D721Med (cell line): ENCODE measurements around the gene PDE7B.

Experiments used
- DNase-seq: peaks from one replicate; pipeline ENCODE4 v3.0.0; 2011; ENCODE audit warnings: low spot score; ENCODE audit not compliant: insufficient read length
- FAIRE-seq: peaks from 2 replicates; lab custom pipeline; 2011; peaks lifted over from hg19 to GRCh38; lab: Jason Lieb, UNC
- TF ChIP-seq, protein P1 (sequence below): IDR thresholded peaks from 2 replicates; pipeline ENCODE4 v1.5.1; 2012; ENCODE audit warnings: mild to moderate bottlenecking, control low read depth; ENCODE audit not compliant: insufficient read depth; ENCODE audit errors: missing control alignments

PDE7B gene

DNA sequence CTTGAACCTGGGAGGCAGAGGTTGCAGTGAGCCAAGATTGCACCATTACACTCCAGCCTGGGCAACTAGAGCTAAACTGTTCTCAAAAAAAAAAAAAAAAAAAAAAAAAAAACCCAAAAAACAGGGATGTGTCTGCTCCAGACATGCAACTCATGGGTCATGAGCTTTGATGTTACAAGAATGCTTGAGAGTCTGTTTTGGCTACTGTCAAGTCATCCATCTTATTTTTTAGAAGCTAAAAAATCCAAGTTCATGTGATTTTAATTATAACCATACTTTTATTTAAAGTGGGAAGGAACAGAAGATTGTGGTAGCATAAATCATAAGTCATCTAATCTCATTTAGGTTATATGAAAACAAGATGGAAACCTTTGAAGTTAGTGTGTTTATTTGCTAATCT lies 120.6 kb downstream of the PDE7B start:
- no peak for DNase-seq

DNA sequence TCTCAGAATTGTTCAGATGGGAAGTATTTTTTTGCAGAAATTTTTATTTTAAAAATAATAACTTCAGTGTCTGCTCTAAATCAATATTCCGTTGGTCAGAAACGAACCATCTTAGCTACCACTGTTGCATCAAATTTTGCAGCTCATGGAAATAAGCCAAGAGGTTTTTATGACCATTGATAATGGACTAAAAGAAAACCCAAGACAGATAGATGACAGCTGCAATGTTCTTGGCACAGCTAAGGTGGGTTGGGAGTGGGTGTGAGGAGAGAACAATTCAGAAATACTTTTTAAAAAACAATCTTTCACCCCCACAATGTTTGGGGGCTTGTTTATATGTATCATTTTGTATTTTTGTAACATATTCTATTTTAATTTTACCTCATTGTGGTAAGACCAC lies 121.1 kb downstream of the PDE7B start:
- TF ChIP-seq, protein P1, sequence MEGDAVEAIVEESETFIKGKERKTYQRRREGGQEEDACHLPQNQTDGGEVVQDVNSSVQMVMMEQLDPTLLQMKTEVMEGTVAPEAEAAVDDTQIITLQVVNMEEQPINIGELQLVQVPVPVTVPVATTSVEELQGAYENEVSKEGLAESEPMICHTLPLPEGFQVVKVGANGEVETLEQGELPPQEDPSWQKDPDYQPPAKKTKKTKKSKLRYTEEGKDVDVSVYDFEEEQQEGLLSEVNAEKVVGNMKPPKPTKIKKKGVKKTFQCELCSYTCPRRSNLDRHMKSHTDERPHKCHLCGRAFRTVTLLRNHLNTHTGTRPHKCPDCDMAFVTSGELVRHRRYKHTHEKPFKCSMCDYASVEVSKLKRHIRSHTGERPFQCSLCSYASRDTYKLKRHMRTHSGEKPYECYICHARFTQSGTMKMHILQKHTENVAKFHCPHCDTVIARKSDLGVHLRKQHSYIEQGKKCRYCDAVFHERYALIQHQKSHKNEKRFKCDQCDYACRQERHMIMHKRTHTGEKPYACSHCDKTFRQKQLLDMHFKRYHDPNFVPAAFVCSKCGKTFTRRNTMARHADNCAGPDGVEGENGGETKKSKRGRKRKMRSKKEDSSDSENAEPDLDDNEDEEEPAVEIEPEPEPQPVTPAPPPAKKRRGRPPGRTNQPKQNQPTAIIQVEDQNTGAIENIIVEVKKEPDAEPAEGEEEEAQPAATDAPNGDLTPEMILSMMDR = no peak
- no peak for DNase-seq
- FAIRE-seq = no peak

More for the DNA sequence above, 120.6 kb downstream of the PDE7B start:
- FAIRE-seq = no peak
- TF ChIP-seq, protein P1 = no peak

DNA sequence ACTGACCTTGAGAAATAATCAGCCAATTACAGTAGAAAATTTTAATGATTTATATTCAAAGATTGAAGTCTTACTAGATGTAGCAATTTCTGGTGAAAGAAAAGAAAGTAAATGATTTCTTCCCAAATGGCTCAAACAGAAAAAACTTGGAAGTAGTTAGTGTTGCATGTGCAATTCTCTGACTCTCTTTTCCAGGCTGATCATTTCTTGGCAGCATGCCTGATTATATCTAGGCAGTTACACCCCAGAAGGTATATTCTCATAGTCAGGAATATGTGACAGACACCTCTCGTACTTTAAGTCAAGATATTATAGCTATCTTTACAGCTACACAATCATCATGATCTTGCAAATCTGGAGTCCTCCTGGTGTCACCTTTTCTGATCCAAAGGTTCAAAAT lies 122.9 kb downstream of the PDE7B start:
- FAIRE-seq = no peak
- TF ChIP-seq, protein P1 = no peak
- no peak for DNase-seq

DNA sequence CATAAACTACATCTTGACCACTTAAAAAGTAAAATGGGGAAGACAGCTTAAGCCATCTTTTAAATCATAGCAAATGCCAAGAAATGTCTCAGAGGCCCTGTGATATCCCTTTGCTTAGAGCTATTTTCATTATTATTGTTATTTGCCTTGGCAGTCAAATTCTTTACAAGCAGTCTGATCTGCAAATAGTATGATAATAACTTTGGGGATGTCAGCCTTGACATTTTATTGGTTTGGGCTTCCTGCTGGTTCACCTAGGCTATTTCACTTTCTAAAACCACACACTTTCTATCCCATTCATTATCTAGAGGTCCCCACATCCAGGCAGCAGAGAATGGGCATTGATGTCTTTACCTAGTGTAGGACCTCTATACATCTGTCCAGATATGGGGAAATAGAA lies 125.1 kb downstream of the PDE7B start:
- TF ChIP-seq, protein P1 = no peak
- FAIRE-seq (no peak), DNase-seq (no peak)

DNA sequence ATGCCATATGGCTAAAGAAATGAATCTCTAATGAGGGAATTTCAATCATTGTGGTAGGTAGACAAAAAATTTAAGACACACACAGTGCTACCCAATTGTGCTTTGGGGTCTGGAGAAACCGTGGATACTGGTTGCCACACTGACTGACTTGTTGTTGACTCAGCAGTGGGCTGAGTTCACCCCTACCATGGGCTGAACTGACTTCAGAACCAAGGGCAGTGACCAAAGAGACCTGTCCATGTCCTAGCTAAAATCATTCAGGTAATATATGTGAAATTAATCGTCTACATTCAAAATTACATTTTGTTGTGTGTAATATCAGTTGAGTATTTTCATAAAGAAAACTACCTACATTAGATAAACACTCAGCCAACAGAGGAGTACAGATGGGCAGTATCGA lies 131.6 kb downstream of the PDE7B start:
- FAIRE-seq (no peak), DNase-seq (no peak)
- TF ChIP-seq, protein P1 = no peak

DNA sequence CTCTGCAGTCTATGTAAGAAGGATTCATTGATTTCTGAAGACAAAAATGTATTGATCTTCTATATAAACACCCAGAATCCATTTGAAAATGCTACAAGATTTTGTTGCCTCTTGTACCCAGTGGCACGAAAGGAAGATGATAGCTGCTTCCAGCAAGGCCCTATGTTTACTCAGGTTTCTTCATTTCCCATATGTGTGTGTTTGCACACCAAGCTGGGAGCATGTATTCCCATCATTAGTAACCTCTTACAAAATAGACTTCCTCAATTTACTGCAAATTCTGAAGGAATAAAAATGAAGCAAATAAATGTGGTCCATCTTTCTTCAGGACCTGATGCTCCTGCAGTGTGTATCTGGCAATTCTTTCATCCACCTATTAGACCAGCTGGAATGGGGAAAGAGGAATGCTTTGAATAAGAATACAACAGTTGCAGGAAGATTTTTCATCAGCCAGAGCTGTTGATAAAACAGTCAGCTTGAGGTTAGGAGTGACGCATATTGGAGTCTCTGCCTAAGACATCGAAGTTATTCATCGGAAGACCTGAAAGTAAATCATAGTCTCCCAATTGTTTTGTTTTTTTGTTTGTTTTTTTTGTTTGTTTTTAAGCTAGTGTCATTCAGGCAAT lies 132.3 kb downstream of the PDE7B start:
- FAIRE-seq (no peak), DNase-seq (no peak)
- TF ChIP-seq, protein P1 = no peak

DNA sequence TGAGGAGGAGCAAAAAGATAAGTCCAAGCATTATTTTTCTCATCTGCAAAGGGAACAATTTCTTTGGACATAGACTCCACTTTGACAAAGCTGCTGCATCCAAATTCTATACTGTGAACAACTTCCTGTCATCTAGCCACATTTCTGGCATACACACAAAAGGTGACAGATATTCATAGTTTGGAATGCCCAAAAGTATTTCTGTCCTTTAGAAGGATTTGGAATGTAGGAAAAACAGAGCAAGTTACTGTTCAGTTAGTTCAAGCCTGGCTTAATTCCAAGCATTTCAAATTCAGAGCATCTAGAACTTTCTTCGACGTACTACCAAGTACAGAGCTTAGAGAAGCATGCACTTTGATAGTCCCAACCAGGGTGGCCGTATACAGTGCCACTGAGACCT lies 134.0 kb downstream of the PDE7B start:
- FAIRE-seq (no peak), DNase-seq (no peak)
- TF ChIP-seq, protein P1 = no peak
